A673 (cell line): Measurements from ENCODE around the gene BICD1.

Source experiments
- EZH2 ChIP-seq: fragments of 200-600 bp; sonication (generic); IDR thresholded peaks from 2 replicates; pipeline ENCODE4 v1.6.1; 2017; ENCODE audit warnings: borderline replicate concordance, low read depth, mild to moderate bottlenecking, mixed read lengths, antibody characterized with exemption, low read length; ENCODE audit not compliant: poor library complexity, severe bottlenecking
- TF ChIP-seq, protein P1 (sequence below): fragments of 300-800, 200-600 bp; sonication (generic); conservative IDR thresholded peaks from 2 replicates; pipeline ENCODE4 v1.5.1; 2017; ENCODE audit warnings: low read depth, mild to moderate bottlenecking, antibody characterized with exemption, low read length, moderate library complexity, mixed read lengths

DNA sequence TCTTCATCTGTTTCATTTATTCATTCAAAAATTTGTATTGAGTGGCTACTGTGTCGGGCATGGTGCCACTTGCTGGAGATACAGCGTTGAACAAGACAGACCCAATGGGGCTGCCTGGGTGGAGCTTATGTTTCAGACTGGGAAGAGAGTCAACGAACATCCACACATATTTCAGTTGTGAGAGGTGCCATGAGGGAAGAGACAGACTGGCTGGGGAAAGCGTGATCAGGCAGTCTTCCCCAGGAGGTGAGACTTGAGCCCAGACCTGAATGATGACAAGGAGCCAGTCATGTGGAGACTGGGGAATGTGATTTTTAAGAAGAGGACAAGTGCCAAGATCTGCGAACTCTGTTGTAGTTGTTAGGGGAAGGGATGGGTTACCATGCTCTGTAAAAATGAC lies 12.2 kb downstream of the BICD1 start:
- TF ChIP-seq EZH2 = no peak
- TF ChIP-seq, protein P1, sequence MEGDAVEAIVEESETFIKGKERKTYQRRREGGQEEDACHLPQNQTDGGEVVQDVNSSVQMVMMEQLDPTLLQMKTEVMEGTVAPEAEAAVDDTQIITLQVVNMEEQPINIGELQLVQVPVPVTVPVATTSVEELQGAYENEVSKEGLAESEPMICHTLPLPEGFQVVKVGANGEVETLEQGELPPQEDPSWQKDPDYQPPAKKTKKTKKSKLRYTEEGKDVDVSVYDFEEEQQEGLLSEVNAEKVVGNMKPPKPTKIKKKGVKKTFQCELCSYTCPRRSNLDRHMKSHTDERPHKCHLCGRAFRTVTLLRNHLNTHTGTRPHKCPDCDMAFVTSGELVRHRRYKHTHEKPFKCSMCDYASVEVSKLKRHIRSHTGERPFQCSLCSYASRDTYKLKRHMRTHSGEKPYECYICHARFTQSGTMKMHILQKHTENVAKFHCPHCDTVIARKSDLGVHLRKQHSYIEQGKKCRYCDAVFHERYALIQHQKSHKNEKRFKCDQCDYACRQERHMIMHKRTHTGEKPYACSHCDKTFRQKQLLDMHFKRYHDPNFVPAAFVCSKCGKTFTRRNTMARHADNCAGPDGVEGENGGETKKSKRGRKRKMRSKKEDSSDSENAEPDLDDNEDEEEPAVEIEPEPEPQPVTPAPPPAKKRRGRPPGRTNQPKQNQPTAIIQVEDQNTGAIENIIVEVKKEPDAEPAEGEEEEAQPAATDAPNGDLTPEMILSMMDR = no peak
